ENCODE data around the gene KCTD18.

Gene KCTD18

GRCh38 chr2:200454927-200455801 is 54.7 kb downstream of the KCTD18 start:
- no peak for DNase-seq

- DNase-seq, result no peak
Measured at GRCh38 chr2:200453853-200454534, 55.9 kb downstream of the KCTD18 start.

DNA sequence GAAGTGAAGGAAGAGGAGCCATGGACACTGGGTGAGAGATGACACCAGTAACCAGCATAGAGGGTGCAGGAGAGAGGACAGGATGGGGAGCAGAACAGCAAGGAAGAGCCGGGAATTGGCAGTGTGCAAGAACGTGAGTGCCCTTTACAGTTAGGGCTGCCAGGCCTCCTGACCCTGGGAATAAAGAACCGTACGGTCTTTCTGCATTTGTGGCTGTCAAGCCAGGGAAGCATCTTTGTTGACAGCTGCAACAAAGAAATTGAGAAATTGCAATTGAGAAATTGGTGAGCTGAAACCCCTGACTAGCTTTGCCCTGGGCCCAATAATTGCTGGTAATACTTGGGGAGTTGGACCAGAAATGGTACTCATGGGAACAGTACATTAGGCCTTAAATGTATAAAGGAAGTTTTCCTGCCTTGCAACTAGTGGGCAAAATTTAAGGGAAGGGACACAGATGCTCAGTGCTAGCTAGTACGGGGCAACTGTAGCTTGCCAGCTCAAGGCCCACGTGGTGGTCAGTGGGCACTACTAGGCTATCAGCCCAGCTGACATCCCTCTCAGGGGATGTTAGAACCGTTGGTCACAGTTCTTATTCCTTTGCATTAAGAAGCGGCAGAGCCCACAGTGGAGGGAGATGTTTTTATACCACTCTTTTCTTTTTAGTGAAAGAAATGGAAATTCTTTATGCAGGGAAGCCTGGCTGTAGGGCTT is 56.6 kb downstream of the KCTD18 start:
- no peak for DNase-seq

DNA sequence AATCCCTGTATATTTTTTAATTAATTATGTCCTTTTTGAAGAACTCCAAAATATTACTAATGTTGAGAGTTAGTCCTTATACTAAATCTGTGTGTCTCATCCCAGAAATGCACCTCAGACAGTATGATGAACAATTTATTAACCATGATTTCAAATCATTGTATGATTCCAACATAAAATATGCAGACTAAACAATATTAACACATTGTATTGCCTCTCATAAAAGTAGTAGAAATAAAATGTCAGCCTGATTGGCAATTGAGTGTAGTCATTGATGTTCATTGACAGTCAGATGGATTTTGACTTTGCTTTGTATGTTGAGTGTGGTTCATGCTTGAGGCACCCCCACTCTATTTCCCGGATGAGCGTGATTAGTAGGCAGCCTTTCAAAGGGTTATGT is 57.5 kb downstream of the KCTD18 start:
- no peak for DNase-seq

GRCh38 chr2:200451511-200451910 is 58.4 kb downstream of the KCTD18 start:
- DNase-seq, result no peak

DNA sequence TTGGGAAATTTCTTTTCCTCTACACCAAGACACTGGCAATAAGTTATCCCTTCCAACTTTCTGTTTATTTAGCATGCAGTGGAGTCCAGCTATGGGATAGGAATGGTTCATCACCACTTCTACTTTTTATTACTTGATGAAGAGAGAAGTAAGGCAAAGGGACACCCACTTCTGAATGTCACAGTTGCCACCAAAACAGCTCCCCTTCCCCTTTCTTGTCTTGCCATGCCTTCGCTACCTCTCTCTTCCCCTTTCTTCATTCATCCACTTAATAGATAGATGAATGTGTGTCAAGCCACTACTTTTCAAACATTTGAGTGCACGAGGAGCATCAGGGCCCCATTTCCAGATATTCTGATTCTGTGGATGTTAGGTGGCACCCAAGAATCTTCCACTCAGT is 59.6 kb downstream of the KCTD18 start:
- DNase-seq, result no peak

GRCh38 chr2:200449149-200449548 is 60.7 kb downstream of the KCTD18 start:
- DNase-seq, result no peak

GRCh38 chr2:200448455-200448854 is 61.4 kb downstream of the KCTD18 start:
- no peak for DNase-seq

GRCh38 chr2:200447139-200447855 is 62.6 kb downstream of the KCTD18 start:
- DNase-seq, result no peak

GRCh38 chr2:200446612-200447011 is 63.3 kb downstream of the KCTD18 start:
- no peak for DNase-seq

- DNase-seq, result no peak
Measured at GRCh38 chr2:200445284-200445683, 64.6 kb downstream of the KCTD18 start.

GRCh38 chr2:200444530-200444929 is 65.3 kb downstream of the KCTD18 start:
- no peak for DNase-seq

- DNase-seq, result no peak
Measured at GRCh38 chr2:200443916-200444315, 66.0 kb downstream of the KCTD18 start.

DNA sequence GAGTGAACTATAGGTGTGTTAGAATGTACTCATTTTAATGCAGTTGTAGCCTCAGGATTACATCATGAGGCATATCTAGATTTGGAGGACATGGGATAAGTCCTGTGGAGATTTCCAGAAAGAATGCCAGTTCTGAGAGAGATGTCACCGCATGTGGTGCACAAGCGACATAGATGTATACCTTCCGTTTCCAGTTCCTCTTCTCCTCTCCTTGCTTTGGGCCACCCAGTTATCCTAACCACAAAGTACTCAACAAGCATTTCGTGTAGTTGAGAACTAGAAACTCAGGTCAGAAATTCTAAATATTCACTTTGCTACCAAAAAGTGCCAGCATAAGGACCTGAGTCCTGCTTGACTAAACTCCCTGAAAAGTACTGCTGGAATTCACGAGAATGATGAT is 66.5 kb downstream of the KCTD18 start:
- no peak for DNase-seq

GRCh38 chr2:200442471-200442870 is 67.4 kb downstream of the KCTD18 start:
- DNase-seq, result no peak

DNA sequence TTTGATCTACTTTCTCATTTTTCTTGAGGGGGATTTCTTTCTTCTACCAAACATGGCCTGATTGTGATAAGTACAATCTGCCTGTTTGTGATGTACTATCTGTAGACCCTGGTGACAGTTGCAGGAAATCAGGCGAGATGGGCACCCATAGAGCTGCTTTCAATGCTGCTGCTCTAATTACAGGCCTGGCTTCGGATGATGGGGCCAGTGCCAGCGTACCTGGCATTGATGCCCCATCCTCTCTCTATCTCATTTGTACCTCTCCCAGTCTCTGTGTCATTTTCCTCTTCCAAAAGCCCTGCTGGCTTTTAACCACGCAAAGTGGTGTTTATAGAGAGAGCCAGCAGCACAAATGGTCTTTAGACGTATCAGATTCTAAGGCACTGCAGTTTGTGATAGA is 69.9 kb downstream of the KCTD18 start:
- DNase-seq, result no peak
